ENCODE measurements around the gene ZNF593.

DNA sequence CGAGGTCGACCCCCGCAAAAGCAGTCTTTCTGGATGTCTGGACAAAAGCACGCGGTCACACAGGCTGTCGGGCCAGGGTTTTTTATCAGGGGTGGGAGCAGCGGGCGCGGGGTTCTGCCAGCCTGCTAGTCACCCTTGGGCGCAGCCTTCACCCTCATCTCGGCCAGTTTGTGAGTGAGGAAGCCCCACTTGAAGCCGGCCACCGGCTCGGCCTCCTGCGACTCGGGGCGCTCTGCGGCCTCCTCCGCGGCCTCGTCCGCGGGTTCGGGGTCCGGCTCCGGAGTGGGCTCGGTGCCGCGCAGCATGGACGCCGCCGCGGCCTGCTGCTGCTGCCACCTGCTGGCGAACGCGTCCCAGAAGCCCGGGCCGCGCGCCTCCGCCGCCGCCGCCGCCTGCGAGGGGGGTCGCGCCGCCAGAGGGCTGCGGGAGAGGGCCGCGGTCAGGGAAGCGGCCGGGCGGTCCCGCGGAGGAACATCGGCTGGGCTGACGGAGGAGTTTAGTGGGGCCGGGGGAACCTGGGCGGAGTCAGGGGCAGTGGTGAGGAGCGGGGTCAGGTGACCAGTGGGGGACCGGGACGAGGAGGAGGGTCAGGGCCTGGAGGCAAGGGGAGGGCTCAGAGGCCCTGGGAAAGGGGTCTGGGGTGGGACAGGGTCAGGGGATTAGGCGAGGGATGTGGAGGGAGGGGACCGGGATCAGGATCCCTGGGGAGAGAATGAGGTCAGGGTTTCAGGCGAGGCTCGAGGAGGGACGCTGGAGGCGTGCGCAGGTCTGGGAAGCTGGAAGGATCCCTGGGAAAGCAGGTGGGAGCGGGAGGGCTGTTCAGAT is 5.5 kb upstream of the ZNF593 start:
- TF ChIP-seq, protein P1, sequence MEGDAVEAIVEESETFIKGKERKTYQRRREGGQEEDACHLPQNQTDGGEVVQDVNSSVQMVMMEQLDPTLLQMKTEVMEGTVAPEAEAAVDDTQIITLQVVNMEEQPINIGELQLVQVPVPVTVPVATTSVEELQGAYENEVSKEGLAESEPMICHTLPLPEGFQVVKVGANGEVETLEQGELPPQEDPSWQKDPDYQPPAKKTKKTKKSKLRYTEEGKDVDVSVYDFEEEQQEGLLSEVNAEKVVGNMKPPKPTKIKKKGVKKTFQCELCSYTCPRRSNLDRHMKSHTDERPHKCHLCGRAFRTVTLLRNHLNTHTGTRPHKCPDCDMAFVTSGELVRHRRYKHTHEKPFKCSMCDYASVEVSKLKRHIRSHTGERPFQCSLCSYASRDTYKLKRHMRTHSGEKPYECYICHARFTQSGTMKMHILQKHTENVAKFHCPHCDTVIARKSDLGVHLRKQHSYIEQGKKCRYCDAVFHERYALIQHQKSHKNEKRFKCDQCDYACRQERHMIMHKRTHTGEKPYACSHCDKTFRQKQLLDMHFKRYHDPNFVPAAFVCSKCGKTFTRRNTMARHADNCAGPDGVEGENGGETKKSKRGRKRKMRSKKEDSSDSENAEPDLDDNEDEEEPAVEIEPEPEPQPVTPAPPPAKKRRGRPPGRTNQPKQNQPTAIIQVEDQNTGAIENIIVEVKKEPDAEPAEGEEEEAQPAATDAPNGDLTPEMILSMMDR (conservative IDR thresholded peaks at IDR 0.05; ENCODE audit: low read depth, low read length): peak; percentile 68; the same call in 1 of the 2 replicates
- no peak for TF ChIP-seq EZH2phosphoT487 (IDR thresholded peaks at IDR 0.05; ENCODE audit: borderline replicate concordance, low read length)

All from PC-3 (cell line).